Measurements from ENCODE around the gene DDIT4.
"Not testable (repeated sequence)": the region's sequence is repeated elsewhere in the genome, so short reads cannot be mapped to it uniquely, and the experiment has no call there.

DNA sequence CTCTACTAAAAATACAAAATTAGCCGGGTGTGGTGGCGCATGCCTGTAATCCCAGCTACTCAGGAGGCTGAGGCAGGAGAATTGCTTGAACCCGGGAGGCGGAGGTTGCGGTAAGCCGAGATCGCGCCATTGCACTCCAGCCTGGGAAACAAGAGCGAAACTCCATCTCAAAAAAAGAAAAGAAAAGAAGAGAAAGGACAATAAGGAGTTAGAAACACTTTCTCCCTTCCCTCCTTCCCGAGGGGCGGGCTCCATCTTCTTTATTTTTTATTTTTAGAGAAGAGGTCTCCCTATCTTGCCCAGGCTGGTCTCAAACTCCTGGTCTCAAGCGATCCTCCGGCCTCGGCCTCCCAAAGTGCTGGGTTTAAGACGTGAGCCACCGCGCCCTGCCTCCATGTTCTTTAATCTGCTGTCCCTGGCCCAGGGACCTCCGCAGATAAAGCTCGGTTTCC lies 23.1 kb downstream of the DDIT4 start:
- not testable (repeated sequence) for TF ChIP-seq SMC3 (conservative IDR thresholded peaks at IDR 0.05; ENCODE audit: poor library complexity); CTCF (IDR thresholded peaks at IDR 0.05; ENCODE audit: poor library complexity, severe bottlenecking); POLR2AphosphoS5 (IDR thresholded peaks at IDR 0.05); MXI1 (conservative IDR thresholded peaks at IDR 0.05; ENCODE audit: poor library complexity, severe bottlenecking); RAD21 (conservative IDR thresholded peaks at IDR 0.05); REST (IDR thresholded peaks at IDR 0.05; ENCODE audit: borderline replicate concordance); EP300 (conservative IDR thresholded peaks at IDR 0.05; ENCODE audit: poor library complexity, severe bottlenecking)

Measured in neural cell (in vitro differentiated cells).